Duodenal mucosa (tissue), 2 donors: ENCODE data around the gene GPATCH2.

ENCODE experiments used
- H3K27ac ChIP-seq: one replicate; pipeline ENCODE4 v1.7.0; 2013; ENCODE audit warnings: low read depth, low read length
- H3K27me3 ChIP-seq, 2 donors: one replicate each; pipeline ENCODE4 v1.7.0; 2013; ENCODE audit warnings: low read length in 2 of 2, control low read depth in 1 of 2; ENCODE audit not compliant: insufficient read depth in 2 of 2, control insufficient read depth in 1 of 2
- H3K36me3 ChIP-seq, 2 donors: one replicate each; pipeline ENCODE4 v1.7.0; 2013; ENCODE audit warnings: low read length in 2 of 2, control low read depth in 1 of 2; ENCODE audit not compliant: insufficient read depth in 2 of 2, control insufficient read depth in 1 of 2
- H3K4me1 ChIP-seq, 2 donors: one replicate each; pipeline ENCODE4 v1.7.0; 2013; ENCODE audit warnings: low read length in 2 of 2, control low read depth in 1 of 2; ENCODE audit not compliant: insufficient read depth in 2 of 2, control insufficient read depth in 1 of 2
- H3K4me3 ChIP-seq, 2 donors: one replicate each; pipeline ENCODE4 v1.7.0; 2013; ENCODE audit warnings: low read length in 2 of 2, low read depth in 1 of 2
- H3K9ac ChIP-seq, 2 donors: one replicate each; pipeline ENCODE4 v1.7.0; 2013; ENCODE audit warnings: low read length in 2 of 2, low read depth in 1 of 2
- H3K9me3 ChIP-seq, 2 donors: one replicate each; pipeline ENCODE4 v1.7.0; 2013; ENCODE audit warnings: low read length in 2 of 2, control low read depth in 1 of 2; ENCODE audit not compliant: control insufficient read depth in 1 of 2

Gene GPATCH2

GRCh38 chr1:217495249-217495648 lies 135.6 kb downstream of the GPATCH2 start:
- H3K4me3 ChIP-seq = no peak overlapping the region
- no peaks in the 10 kb centered on the region for H3K27me3 ChIP-seq
- H3K9ac ChIP-seq = no peak overlapping the region
- H3K27ac ChIP-seq = no peak overlapping the region
- H3K9me3 ChIP-seq = no peaks in the 10 kb centered on the region
- peaks cover 0 to 5% of the 10 kb centered on the region in 2 donors for H3K36me3 ChIP-seq
- no peaks in the 10 kb centered on the region for H3K4me1 ChIP-seq

GRCh38 chr1:217494767-217495166 lies 136.1 kb downstream of the GPATCH2 start:
- Histone ChIP-seq H3K4me3 (no peak overlapping the region), H3K36me3 (peaks cover 0 to 5% of the 10 kb centered on the region in 2 donors)

GRCh38 chr1:217493290-217493689 lies 137.6 kb downstream of the GPATCH2 start:
- H3K9me3 ChIP-seq = no peaks in the 10 kb centered on the region
- no peak overlapping the region for H3K4me3 ChIP-seq
- no peaks in the 10 kb centered on the region for H3K4me1 ChIP-seq
- no peaks in the 10 kb centered on the region for H3K27me3 ChIP-seq
- H3K27ac ChIP-seq = no peak overlapping the region
- H3K36me3 ChIP-seq = peaks cover 0 to 5% of the 10 kb centered on the region in 2 donors
- no peak overlapping the region for H3K9ac ChIP-seq

More at GRCh38 chr1:217494767-217495166, 136.1 kb downstream of the GPATCH2 start:
- no peak overlapping the region for H3K27ac ChIP-seq
- H3K9me3 ChIP-seq = no peaks in the 10 kb centered on the region
- no peak overlapping the region for H3K9ac ChIP-seq
- H3K27me3 ChIP-seq = no peaks in the 10 kb centered on the region
- no peaks in the 10 kb centered on the region for H3K4me1 ChIP-seq

- no peak overlapping the region for H3K27ac ChIP-seq
- no peaks in the 10 kb centered on the region for H3K4me1 ChIP-seq
- H3K9me3 ChIP-seq = no peaks in the 10 kb centered on the region
- no peak overlapping the region for H3K9ac ChIP-seq
- no peak overlapping the region for H3K4me3 ChIP-seq
- H3K36me3 ChIP-seq = peaks cover 0 to 3% of the 10 kb centered on the region in 2 donors
- no peaks in the 10 kb centered on the region for H3K27me3 ChIP-seq
Observed at GRCh38 chr1:217484871-217485270, 146.0 kb downstream of the GPATCH2 start.

- Histone ChIP-seq H3K27me3 (no peaks in the 10 kb centered on the region), H3K4me3 (no peak overlapping the region), H3K27ac (no peak overlapping the region), H3K9me3 (no peaks in the 10 kb centered on the region), H3K36me3 (peaks cover 0 to 3% of the 10 kb centered on the region in 2 donors), H3K9ac (no peak overlapping the region), H3K4me1 (no peaks in the 10 kb centered on the region)
Observed at GRCh38 chr1:217482356-217483102, 148.4 kb downstream of the GPATCH2 start.

GRCh38 chr1:217478450-217478849 lies 152.4 kb downstream of the GPATCH2 start:
- no peak overlapping the region for H3K4me3 ChIP-seq
- no peaks in the 10 kb centered on the region for H3K4me1 ChIP-seq

GRCh38 chr1:217472915-217473314 lies 158.0 kb downstream of the GPATCH2 start:
- Histone ChIP-seq H3K9ac (no peak overlapping the region), H3K4me3 (no peak overlapping the region), H3K27ac (no peak overlapping the region), H3K36me3 (no peaks in the 10 kb centered on the region), H3K9me3 (no peaks in the 10 kb centered on the region), H3K4me1 (peaks cover 0 to 3% of the 10 kb centered on the region in 2 donors), H3K27me3 (no peaks in the 10 kb centered on the region)

More at GRCh38 chr1:217478450-217478849, 152.4 kb downstream of the GPATCH2 start:
- no peak overlapping the region for H3K27ac ChIP-seq
- H3K9ac ChIP-seq = no peak overlapping the region
- H3K27me3 ChIP-seq = no peaks in the 10 kb centered on the region
- peaks cover 0 to 3% of the 10 kb centered on the region in 2 donors for H3K36me3 ChIP-seq
- H3K9me3 ChIP-seq = no peaks in the 10 kb centered on the region

- Histone ChIP-seq H3K9ac (no peak overlapping the region), H3K4me3 (no peak overlapping the region), H3K27ac (no peak overlapping the region), H3K27me3 (no peaks in the 10 kb centered on the region), H3K4me1 (peaks cover 0 to 3% of the 10 kb centered on the region in 2 donors), H3K9me3 (no peaks in the 10 kb centered on the region), H3K36me3 (no peaks in the 10 kb centered on the region)
Observed at GRCh38 chr1:217471403-217471802, 159.5 kb downstream of the GPATCH2 start.

- Histone ChIP-seq H3K9ac (no peak overlapping the region), H3K27ac (no peak overlapping the region), H3K36me3 (no peaks in the 10 kb centered on the region), H3K27me3 (no peaks in the 10 kb centered on the region), H3K4me3 (no peak overlapping the region), H3K9me3 (peaks cover 0 to 6% of the 10 kb centered on the region in 2 donors), H3K4me1 (peaks cover 0 to 3% of the 10 kb centered on the region in 2 donors)
Observed at GRCh38 chr1:217469983-217470382, 160.9 kb downstream of the GPATCH2 start.

- Histone ChIP-seq H3K4me3 (no peak overlapping the region), H3K36me3 (no peaks in the 10 kb centered on the region), H3K9ac (no peak overlapping the region), H3K4me1 (peaks cover 0 to 3% of the 10 kb centered on the region in 2 donors), H3K9me3 (peaks cover 0 to 6% of the 10 kb centered on the region in 2 donors), H3K27me3 (no peaks in the 10 kb centered on the region), H3K27ac (no peak overlapping the region)
Observed at GRCh38 chr1:217465102-217465501, 165.8 kb downstream of the GPATCH2 start.
